GM15510 (cell line): ENCODE results near the gene CEND1.

Experiments used
- POLR2A ChIP-seq: IDR thresholded peaks from 3 replicates; pipeline ENCODE4 v1.6.1; 2011; ENCODE audit warnings: borderline replicate concordance; ENCODE audit not compliant: insufficient read length; ENCODE audit errors: extremely low read depth

The CEND1 gene

DNA sequence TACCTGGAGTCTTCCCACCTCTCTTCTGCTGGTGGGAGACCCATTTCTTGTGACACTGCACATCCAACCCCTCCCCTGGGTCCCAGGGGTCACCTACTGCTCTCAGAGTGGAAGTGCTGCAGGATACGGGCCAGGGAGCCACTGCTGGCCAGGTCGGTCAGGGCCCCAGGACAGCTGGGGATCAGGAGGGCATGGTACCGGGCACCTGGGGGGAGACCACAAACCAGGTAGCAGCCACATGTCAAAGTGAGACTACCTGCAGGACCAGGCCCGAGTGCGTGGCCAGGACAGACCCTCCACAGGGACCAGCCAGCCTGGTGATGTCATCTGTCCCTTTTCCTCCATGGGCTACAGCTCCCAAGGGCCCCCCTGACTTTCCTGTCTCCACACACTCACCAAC lies 16.5 kb downstream of the CEND1 start:
- TF ChIP-seq POLR2A = no peak

DNA sequence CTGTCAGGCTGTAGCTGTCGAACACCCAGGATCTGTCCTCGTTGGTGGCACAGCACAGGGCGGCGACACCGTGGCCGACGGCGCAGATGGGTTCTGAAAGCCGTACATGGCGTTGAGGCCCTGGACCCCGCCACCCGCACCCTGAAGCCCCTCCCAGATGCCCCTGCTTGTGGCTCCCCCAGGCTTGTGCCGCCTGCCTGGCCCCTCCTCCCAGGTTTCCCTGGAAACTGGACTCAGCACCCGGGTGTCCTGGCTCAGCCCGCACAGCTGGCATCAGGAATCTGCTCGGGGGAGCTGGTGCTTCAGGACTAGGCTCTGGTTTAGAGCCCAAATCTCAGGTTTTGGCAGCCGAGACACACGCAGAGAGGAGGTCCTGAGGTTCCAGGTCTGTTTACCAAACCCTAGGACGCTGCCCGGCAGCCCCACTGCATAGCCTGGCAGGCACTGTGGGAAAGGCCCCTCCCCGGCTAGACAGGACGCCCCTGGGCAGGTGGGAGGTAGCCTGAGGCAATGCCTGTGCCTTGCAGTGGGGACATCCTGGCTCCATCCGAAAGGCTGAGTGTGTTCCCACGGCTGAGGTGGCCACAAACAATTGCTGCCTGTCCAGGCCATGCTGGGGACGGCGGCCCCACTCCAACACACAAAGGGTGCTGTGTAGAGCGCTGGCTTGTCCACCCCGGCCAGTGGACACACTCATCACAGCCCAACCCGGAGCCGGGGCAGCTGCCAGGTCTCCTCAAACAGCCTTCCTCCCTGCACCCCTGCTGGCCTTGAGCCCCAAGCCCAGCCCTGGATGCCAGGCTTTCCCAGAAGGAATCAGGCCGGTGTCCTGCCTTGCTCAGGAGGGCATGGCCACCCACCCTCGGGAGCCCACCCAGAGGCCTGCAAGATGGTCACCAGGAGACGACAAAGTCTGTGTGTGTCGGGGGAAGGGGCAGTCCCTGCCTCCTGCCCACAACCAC lies 17.2 kb downstream of the CEND1 start:
- no peak for TF ChIP-seq POLR2A

DNA sequence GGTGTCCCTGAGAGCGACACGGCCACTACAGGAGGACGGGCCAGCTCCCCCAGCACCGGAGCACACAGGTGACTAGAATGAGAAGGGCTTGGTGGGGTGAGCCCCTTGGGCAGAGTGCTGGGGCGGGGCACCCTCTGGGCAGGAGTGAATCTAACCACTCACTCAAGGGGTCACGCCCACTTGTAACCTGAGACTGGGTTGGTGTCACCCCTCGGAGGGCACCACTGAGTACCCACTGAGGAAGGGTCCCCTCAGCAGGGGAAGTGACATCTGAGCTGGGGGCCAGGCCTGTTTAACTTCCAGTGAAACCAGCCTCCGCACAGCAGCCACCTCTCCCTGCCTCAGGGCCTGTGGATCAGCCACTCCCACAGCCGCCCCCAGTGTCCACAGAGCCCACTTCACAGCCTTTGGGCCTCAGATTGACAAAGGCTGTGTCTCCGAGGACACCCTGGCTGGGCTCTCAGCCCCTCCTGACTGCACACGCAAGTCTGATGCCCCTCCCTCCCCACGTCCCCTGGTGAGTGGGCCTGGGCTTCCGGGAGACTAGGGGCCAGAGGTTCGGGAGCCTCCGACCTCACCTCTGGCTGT lies 18.2 kb downstream of the CEND1 start:
- no peak for TF ChIP-seq POLR2A

DNA sequence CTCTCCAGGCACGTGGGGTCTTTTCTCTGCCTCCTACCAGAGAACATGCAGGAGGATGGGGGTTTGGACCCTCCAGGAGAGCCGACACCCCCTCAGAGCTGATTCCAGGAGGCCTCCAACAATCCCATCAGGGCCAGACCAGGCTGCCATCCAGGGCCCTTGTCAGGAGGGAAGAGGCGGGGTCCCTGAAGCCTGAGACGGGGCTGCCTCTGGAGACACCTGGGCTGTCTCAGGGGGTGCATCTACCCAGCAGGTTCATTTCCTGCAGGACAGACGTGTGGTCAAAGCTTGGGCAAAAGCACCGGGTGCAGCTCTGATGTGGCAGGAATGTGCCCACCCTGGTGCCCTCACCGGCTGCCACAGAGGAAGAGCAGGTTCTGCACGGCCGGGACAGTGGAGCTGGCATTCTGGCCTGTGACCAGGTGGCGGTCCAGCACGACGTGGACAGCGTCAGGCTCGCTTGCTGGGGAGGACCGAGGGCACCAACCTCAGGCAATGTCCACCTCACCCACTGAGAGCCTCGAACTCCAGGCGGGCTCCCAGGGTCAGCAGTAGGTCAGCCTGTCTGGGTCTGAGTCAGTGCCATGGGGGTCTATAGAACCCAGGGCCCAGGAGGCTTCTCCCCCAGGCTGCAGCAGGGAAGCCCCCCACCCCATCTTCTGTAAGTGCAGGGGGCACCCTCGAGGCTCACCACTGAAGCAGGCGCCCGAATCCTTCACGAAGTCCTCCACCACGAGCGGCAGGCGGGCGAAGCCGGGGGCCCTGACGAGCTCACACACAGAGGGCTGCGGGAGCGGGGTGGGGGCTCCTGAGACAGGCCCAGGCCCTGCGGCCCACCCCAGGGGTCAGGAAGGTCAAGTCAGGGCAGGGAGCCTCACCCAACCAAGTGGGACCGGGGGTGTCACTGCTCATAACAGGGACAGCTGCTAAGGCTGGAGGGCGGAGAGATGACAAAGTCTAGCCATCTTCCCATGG lies 19.0 kb downstream of the CEND1 start:
- no peak for TF ChIP-seq POLR2A

DNA sequence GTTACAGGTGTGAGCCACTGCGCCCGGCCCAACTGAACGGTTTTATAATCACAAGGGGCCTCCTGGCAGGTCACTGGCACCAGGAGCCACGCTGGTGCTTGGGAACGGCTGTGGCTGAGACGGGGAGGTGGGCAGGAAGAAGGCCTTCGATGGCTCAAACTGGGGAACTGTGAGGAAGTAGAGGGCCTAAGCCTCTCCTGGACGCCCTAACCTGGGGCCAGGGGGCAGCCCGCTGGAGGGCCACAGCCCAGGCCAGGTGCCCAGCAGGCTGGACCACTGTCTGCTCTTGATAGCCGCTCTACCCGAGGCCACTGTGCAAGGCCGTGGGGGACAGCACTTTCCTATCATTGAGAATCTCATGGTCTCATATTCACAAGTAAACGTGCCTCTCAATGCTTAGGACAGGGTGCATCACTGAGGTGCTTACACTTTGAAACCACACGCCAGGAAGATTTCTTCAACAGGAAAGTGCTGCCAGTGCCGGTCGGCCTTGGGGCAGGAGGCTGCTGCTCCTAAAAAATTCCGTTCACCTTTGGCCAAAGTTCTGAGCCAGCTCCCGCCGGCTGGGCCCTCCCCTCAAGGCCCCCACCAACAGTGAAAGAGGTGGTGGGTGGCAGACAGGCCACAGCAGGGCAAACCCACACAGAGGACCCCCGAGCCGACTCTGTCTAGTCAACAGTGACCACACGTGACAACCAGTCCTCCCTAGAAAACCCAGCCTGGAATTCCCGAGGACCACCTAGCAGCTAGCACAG lies 19.8 kb downstream of the CEND1 start:
- TF ChIP-seq POLR2A = no peak

DNA sequence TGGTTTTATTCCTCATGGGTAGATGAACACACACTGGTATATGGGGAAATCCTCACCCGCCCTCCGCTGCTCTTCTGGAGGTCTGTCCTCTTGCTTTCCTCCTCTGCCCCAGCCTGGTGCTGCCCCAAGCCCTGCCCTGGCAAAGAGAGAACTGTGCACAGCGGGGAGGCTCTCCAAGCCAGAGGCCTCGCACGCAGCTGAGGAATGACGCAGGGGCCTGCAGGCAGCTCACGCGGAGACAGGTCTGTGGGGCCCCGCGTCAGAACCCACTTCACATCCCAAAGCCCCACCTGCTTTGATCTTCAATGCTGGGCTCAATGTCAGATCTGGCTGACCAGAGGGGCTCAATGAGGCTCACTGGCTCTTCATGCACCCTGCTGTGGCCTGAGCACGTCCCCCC lies 22.7 kb downstream of the CEND1 start:
- no peak for TF ChIP-seq POLR2A

DNA sequence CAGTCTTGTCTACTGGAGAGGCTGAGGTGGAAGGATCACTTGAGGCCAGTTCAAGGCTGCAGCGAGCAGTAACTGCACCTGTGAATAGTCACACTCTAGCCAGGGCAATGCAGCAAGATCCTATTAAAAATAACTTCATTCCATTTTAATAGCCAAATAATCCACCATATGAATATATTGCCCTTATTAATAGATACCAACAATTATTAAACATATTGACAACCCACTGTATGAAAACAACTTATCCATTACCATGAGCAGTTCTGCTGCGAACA lies 23.0 kb downstream of the CEND1 start:
- no peak for TF ChIP-seq POLR2A

DNA sequence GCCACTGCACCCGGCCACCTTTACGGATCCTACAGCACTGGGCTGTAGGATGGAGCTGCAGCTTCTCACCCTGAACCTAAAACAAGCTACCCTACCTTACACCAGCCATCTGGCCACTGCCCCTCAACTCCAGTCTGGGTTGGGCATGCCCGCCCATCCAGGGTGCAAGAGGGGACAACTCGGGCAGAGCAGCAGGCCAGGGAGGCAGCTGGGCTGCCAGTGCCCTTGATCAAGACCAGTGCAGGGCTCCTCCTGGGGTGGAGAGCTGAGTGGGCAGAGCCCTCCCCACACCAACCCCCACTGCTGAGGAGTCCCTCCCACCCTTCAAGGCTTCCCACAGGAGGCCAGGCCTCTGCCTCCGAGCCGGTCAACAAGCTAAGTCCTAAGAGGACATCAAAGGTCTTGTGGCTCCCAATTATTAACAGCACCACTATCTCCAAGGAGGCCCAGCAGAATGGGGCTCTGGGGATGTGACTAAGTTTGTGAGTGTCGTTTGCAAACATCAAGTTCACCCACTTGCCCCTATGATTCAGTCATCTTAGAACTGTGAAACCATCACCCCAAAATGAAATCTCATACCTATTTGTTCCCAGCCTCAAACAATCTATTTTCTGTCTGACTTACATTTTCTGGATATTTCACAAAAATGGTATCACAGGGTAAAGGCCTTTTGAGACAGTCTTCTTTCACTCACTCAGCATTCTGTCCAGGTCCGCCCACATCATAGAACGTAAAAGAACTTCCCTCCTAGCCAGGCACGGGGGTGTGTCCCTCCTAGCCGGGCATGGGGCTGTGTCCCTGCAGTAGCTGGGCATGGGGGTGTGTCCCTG lies 23.6 kb downstream of the CEND1 start:
- no peak for TF ChIP-seq POLR2A

DNA sequence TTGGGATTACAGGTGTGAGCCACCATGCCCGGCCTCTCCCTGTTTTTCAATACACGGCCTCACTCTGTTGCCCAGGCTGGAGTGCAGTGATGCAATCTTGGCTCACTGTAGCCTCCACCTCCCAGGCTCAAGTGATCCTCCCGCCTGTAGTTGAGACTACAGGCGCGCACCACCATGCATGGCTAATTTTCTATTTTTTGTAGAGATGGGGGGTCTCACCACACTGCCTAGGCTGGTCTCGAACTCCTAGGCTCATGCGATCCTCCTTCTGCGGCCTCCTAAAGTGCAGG lies 24.1 kb downstream of the CEND1 start:
- no peak for TF ChIP-seq POLR2A

DNA sequence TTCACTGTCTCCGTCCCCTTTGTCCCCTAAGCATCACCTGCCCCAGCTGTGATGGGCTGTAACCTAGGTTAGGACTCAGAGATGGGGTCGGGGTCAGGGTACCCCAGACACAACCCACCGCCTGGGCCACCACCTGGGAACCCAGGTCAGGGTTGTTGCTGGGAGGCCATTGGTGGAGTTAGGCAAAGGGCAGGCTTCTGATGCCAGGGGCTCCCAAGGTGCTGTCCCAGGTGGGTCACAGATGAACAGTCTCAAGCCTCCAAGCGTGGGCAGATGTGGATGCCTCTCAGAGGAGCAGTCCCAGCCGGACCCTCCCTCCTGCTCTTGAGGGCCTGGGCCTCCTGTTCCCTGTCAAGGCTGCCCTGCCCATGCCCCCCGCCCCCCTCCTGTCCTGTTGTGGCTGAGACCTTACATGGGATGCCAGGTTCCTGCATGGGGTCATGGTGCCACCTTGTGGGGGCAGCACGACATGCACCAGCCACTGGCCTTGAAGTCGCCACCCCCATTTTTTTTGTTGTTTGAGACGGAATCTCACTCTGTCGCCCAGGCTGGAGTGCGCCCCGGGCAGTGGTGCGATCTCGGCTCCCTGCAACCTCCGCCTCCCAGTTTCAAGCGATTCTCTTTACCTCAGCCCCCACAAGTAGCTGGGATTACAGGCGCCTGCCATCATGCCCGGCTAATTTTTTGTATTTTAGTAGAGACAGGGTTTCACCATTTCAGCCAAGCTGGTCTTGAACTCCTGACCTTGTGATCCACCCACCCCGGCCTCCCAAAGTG lies 24.7 kb downstream of the CEND1 start:
- no peak for TF ChIP-seq POLR2A

DNA sequence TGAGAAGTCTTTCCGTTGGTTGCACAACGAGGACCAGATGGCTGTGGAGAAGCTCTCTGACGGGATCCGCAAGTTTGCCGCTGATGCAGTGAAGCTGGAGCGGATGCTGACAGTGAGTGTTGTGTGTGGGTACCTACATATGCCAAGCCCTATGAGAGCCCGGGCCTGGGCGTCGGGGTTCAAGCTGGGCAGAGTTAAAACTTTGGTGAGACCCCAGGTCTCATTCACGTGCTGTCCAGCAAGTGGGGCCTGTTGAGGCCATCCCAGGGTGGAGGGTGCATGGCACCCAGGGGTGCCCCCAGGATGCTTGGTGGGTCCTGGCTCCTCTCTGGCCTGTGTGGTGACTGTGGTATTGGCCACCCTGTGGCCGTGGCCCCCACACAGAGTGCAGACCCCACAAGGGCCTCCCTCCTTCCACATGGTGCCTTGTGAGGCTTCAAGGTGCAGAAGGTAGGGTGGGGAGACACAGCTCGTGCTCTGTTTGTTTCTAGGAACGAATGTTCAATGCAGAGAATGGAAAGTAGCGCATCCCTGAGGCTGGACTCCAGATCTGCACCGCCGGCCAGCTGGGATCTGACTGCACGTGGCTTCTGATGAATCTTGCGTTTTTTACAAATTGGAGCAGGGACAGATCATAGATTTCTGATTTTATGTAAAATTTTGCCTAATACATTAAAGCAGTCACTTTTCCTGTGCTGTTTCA lies 25.4 kb downstream of the CEND1 start:
- peak; percentile 5 for TF ChIP-seq POLR2A

DNA sequence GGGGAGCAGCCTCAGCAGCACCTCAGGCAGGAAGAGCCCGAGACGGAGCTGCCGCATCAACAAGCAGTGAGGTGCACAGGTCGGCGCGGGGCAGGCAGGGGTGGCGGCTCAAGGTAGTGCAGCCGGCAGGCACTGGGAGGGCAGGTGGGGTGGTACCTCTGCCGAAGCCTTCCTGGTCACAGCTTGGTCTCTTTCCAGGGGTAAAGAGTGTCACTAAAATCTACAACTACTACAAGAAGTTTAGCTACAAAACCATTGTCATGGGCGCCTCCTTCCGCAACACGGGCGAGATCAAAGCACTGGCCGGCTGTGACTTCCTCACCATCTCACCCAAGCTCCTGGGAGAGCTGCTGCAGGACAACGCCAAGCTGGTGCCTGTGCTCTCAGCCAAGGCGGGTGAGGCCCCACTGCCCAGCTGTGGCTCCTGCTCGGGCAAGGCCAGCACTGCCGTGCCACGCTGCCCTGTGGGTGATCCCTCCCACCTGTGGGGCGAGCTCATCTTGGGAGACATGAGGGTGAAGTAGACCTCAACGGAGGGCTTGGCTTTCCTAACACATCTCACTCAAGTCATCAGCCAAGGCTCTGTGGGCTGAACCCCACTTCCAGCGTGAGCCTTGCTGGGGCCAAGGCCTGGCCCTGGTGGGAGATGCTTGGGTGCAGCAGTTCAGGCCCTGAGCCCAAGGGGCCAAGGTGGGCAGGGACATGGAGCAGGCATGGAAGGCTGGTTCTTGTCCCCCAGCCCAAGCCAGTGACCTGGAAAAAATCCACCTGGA lies 26.2 kb downstream of the CEND1 start:
- no peak for TF ChIP-seq POLR2A
